NCI-H146 (cell line): ENCODE measurements around the gene MAP1LC3C.
"Not testable (repeated sequence)": the region's sequence is repeated elsewhere in the genome, so short reads cannot be mapped to it uniquely, and the experiment has no call there.

Experiments used
- DNase-seq: peaks from one replicate; lab custom pipeline; 2025; lab: John Stamatoyannopoulos, UW

The MAP1LC3C gene

DNA sequence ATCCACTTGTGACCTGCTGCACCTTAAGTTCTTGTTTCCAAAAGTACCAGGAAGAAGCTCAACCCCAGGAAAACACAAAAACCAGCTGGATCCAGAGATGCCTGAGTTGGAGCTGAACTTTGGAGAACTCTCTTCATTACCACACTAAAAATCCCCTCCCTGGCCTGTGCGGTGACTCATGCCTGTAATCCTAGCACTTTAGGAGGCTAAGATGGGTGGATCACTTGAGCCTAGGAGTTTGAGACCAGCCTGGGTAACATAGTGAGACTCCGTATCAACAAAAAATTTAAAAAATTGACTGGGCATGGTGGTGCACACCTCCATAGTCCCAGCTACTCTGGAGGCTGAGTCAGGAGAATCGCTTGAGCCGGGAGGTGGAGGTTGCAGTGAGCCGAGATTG is 6.2 kb downstream of the MAP1LC3C start:
- no peak for DNase-seq

DNA sequence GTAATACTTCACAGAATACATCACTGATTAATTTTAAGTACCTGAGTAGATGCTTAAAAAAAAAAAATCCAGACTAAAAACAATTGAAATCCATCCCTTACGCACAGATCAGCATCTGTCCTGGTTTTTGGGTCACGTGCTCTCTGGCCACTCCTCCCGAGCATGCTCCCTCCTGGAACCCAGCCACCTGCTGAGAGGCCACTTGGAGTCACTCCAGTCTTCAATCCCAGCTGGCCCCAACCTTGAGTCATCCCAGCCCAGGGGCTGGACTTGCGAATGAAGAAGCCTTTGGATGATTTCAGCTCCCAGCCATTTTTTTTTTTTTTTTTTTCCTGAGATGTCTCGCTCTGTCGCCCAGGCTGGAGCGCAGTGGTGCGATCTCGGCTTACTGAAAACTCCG is 8.9 kb downstream of the MAP1LC3C start:
- peak; percentile 64 for DNase-seq

DNA sequence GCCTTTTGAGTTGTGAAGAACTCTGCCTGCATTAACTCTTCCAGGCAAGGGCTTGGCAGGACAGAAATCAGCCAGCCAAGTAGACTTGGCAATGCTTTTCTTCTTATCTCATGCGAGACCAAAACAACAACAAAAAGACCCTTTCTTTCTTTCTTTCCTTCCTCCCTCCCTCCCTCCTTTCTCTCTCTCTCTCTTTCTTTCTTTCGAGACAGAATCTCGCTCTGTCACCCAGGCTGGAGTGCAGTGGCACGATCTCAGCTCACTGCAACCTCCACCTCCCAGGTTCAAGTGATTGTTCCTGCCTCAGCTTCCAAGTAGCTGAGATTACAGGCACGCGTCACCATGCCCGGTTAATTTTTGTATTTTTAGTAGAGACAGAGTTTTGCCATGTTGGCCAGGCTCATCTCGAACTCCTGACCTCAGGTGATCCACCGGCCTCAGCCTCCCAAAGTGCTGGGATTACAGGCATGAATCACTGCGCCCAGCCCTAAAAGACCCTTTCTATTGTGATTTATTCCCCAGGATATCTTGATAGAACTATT is 10.4 kb downstream of the MAP1LC3C start:
- DNase-seq: not testable (repeated sequence)

DNA sequence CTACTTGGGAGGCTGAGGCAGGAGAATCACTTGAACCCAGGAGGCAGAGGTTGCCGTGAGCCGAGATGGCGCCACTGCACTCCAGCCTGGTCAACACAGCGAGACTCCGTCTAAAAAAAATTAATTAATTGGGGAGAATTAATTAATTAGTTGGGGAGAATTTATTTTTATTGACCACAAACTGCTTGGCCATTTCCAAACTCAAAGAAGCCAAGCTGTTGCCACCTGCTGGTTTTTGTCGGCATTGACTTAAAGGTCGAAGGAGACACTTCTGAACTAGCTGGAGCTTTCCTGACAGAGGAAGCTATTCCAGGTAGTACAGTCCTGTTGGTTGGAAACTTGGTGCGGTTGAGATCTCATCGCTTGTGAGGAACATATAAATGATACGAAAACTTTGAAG is 13.1 kb downstream of the MAP1LC3C start:
- peak; percentile 56 for DNase-seq

DNA sequence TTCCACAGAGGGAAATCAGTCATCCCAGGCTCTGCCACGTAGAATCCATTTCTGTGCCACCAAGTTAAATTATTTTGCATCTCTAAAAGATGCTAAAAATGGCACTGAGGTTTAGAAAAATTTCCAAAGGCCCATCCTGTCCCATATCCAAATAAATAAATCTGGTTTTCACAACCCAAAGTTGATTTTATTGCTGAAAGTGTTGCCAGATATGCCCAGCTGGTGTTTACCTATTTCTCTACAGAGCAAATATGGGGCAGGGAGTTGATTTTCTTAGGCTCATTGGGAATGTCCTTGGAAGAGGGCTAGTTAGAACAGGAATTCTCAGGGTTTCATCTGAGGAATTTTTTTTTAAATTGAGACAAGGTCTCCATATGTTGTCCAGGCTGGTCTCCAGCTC is 19.0 kb downstream of the MAP1LC3C start:
- no peak for DNase-seq

DNA sequence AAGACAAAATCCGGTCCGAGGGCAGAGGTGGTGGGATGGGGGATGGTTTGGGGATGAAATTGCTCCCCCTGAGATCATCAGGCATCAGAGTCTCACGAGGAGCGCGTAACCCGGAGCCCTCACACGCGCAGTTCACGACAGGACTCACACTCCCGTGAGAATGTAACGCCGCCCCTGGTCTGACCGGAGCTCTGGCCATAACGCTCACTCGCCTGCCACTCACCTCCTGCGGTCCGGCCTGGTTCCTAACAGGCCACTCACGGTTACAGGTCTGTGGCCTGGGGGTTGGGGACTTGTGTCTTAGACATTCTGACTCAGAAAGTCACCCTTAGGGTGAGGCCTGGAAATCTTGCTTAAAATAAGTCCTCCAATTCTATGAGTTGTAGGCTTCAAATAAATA is 19.8 kb downstream of the MAP1LC3C start:
- DNase-seq: no peak

DNA sequence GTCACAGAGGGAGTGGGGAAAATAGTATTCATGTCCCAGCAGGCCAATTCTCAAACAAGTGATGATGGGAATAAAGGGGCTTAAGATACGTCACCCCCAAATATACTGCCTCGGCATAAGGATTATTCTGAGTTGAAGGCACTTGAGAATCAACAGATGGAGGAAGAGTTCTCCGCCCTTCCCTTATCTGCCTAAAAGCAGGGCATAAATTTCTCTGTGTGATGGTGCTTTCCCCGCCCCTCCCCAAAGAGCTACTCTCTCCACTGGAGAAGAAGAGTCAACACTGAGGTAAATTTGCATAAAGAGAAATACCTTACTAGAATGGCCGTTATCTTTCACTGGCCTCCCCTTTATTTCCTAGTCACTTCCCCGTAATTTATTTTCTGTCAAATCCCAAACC is 22.7 kb downstream of the MAP1LC3C start:
- DNase-seq: no peak

DNA sequence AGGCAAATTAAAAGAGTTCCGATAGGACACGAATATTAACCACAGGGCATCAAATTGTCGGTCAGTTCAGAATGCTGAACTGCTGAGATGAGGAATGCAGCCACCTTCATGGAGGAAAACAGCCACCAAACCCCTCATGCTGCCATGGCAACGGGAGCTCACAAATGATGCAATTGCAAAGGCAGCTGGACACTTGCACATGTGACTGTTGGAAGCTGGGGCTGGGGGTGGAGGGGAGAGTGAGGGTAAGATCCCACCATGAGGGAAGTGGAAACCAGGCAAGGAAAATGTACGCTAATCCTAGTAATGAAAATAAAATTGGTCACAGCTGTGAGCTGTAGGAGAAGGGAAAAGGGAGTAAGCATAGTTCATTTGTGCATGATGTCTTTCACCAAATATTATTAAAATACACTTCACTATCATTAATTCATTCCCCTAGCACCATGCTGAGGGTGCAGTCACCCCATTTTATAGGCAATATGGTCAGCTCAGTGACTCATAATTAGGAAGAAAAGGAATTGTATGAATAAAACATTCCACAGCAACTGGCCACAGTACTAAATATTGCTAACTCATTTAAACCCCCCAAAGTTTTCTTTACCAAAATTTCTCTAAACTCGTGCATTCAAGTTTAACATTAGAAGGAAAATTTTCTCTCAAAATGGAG is 26.1 kb downstream of the MAP1LC3C start:
- peak; percentile 78 for DNase-seq

DNA sequence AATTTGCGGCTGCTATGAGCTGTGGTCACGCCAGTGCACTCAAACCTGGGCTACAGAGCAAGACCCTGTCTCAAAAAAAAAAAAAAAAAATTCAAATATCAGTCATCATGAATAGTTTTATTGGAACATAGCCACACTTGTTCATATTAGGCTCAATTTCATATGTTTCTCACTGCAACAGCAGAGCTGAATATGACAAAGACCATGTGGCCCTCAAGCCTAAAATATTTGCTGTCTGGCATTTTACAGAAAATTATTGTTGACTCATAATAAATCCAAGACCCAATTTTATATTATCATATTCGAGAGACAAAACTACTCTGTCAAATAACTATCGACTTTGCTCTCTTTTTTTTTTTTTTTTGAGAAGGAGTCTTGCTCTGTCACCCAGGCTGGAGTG is 30.3 kb downstream of the MAP1LC3C start:
- DNase-seq: no peak

DNA sequence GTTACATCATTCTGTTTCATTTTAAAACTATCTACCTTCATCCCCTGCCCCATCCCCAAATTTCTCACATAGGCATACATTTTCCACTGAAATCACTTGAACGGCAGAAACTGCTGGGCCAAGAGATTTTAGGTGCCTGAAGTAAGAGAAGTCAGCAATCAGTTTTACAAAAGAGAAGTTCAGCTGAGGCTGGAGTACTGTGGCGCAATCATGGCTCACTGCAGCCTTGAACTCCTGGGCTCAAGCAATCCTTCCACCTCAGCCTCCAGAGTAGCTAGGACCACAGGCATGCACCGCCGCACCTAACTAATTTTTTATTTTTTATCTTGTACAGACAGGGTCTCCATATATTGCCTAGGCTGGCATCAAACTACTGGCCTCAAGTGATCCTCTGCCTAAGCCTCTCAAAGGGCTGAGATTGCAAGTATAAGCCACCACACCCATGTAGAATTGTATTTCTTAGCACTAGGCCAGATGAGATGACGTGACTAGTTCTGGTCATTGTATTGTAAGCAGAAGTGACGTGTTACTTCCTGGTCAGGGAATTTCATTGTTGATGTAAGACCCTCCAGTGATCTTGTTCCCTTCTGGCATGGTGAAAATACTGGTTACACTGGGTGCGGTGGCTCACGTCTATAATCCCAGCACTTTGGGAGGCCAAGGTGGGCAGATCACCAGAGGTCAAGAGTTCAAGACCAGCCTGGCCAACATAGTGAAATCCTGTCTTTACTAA is 34.2 kb downstream of the MAP1LC3C start:
- no peak for DNase-seq

DNA sequence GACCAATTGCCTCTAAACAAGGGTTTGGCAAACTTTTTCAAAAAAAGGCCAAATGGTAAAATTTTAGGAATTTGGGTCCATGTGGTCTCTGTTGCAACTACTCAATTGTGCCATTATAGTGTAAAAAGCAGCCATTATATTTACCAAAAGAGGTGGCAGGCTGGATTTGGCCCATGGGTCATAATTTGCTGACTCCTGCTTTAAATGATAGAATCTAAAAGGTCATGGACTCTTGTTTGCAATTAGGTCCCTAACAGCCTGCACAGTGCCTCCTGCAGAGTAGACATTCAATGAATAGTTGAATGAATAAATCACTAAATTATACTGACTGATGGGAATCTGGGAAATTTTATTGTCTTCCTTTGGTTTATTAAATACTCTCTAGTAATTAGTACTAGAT is 35.2 kb downstream of the MAP1LC3C start:
- DNase-seq: no peak

DNA sequence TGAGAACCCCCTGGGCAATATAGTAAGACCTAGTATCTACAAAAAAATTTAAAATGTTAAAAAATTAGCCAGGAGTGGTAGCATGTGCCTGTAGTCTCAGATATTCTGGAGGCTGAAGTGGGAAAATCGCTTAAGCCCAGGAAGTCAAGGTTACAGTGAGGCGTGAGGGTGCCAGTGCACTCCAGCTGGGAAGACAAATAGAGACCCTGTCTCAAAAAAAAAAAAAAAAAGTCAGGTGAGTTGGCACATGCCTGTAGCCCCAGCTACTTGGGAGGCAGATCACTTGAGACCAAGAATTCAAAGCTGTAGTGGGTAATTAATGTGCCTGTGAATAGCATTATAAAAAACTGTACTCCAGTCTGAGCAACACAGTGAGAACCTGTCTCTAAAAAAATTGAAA is 36.7 kb downstream of the MAP1LC3C start:
- DNase-seq: peak; percentile 54

DNA sequence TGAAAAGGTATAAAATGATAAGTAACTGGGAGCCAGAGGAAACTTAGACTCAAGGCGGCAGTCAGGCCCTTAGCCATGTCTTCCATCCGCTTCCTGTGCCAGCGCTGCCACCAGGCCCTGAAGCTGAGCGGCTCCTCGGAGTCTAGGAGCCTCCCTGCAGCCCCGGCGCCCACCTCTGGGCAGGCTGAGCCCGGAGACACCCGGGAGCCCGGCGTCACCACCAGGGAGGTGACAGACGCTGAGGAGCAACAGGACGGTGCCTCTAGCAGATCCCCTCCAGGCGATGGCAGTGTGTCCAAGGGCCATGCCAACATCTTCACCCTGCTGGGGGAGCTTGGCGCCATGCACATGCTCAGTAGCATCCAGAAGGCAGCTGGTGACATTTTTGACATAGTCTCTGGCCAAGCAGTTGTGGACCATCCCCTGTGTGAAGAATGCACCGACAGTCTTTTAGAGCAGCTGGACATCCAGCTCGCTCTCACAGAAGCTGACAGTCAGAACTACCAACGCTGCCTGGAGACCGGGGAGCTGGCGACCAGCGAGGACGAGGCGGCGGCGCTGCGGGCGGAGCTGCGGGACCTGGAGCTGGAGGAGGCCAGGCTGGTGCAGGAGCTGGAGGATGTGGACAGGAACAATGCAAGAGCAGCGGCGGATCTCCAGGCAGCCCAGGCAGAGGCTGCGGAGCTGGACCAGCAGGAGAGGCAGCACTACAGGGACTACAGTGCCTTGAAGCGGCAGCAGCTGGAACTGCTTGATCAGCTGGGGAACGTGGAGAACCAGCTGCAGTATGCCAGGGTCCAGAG is 41.0 kb downstream of the MAP1LC3C start, which contains the start of gene BECN2:
TSS of gene BECN2 (plus strand) at position 76 of the 803 bp plus-strand sequence. CDS start at position 76, 0 bp downstream.
- peak; percentile 90 for DNase-seq

DNA sequence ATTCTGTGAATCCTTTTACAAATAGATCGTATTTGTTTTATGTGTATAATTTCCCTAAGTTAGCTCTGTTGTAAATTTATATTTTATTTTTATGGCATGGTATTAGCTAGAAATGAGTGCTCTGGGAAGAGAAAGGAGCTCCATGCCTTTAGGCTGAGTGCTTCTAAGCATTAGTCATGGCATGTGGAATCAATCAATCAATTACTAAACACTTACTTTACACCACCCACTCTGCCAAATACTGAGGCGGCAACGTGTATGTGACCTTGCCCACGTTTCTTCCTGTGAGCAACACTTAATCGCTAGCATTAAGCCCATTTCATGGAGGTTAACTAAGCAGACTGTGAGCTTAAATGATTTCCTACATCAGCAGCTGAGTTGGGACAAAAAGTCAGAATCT is 48.5 kb downstream of the MAP1LC3C start:
- no peak for DNase-seq

DNA sequence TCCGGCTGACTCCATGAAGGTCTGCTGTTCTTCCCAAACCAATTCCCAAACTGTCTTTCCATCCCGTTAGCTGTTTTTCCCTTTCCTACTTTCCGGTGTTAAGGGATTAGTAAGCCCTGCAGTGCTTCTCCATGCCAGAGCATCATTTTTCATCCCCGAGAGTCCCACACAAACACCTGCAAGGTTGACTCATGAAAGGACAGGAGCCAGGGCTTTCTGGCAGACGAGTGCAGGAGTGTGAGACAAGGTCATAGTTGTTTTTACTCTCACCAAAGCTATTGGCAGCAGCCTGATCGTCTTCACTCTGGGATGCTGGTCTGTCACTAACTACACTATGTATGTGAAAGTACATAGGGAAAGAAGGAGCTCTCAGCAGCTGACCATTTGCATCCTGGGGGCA is 51.5 kb downstream of the MAP1LC3C start:
- DNase-seq: no peak
